ENCODE measurements around the gene PTPRF.

PTPRF gene

GRCh38 chr1:43566382-43567044, 35.8 kb downstream of the PTPRF start:
- Histone ChIP-seq H3K27me3 (no peaks in the 10 kb centered on the region), H3K4me1 (peaks cover 7% of the 10 kb centered on the region), H3K36me3 (no peaks in the 10 kb centered on the region), H3K9me3 (no peaks in the 10 kb centered on the region), H3K4me3 (ENCODE audit: low read depth, low read length) (peak overlapping the region; percentile 53)
- TF ChIP-seq CTCF (IDR thresholded peaks at IDR 0.05; ENCODE audit: low read depth, low read length): no peak
- DNase-seq: no peak

DNA sequence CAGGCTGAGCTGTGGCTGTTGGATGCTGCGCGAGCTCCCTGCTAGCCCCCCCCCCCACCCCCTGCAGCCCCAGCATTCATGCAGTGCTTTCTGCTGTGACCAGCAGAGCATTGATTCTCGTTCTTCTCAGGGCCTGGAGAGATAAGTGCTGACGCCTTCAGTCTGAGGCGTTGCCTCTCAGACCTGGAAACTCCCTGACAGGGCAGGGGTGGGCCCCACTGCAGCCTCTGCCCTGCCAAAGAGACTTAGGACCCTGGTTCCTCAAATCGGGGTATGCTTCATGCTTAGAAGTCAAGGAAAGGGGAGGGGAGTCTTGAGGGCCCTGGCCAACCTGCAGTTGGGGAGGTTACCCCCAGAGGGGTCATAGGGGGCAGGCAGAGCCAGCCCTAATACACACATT, 38.5 kb downstream of the PTPRF start:
- H3K9me3 ChIP-seq: no peaks in the 10 kb centered on the region
- H3K27me3 ChIP-seq: no peaks in the 10 kb centered on the region
- H3K4me1 ChIP-seq: peaks cover 7% of the 10 kb centered on the region
- H3K4me3 ChIP-seq (ENCODE audit: low read depth, low read length): no peak overlapping the region
- DNase-seq: no peak
- no peaks in the 10 kb centered on the region for H3K36me3 ChIP-seq
- no peak for TF ChIP-seq CTCF (IDR thresholded peaks at IDR 0.05; ENCODE audit: low read depth, low read length)

- Histone ChIP-seq H3K36me3 (no peaks in the 10 kb centered on the region), H3K27me3 (no peaks in the 10 kb centered on the region), H3K4me3 (ENCODE audit: low read depth, low read length) (no peak overlapping the region), H3K4me1 (no peaks in the 10 kb centered on the region; the same call in 1 of the 2 replicates), H3K9me3 (no peaks in the 10 kb centered on the region)
- no peak for TF ChIP-seq CTCF (IDR thresholded peaks at IDR 0.05; ENCODE audit: low read depth, low read length)
- no peak for DNase-seq
These were observed 39.6 kb downstream of the PTPRF start for GRCh38 chr1:43570277-43570676.

DNA sequence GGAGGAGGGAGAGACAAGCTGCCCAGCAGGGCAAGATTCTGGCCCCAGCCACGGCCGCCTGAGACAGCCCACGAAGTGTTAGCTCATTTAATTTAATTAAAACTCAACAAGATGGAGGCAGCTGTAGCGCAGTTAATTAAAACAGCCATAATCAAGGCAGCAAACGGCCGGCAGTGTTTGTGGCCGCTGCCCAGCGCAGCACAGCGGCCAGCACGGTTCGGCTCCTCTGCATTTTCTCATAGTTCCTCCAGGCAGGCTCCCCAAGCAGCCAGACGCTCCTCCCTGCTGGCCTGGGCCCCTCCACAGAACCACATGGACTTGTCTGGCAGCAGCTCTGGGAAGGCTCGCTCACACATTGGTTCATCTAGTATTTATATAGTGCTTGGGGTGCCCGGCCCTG, 40.0 kb downstream of the PTPRF start:
- Histone ChIP-seq H3K4me1 (no peaks in the 10 kb centered on the region), H3K9me3 (no peaks in the 10 kb centered on the region), H3K4me3 (ENCODE audit: low read depth, low read length) (no peak overlapping the region), H3K36me3 (no peaks in the 10 kb centered on the region), H3K27me3 (no peaks in the 10 kb centered on the region)
- DNase-seq: no peak
- TF ChIP-seq CTCF (IDR thresholded peaks at IDR 0.05; ENCODE audit: low read depth, low read length): no peak

GRCh38 chr1:43572084-43572483, 41.4 kb downstream of the PTPRF start:
- DNase-seq: no peak
- TF ChIP-seq CTCF (IDR thresholded peaks at IDR 0.05; ENCODE audit: low read depth, low read length): no peak
- Histone ChIP-seq H3K4me3 (ENCODE audit: low read depth, low read length) (no peak overlapping the region), H3K4me1 (no peaks in the 10 kb centered on the region), H3K36me3 (no peaks in the 10 kb centered on the region), H3K27me3 (no peaks in the 10 kb centered on the region), H3K9me3 (no peaks in the 10 kb centered on the region)

DNA sequence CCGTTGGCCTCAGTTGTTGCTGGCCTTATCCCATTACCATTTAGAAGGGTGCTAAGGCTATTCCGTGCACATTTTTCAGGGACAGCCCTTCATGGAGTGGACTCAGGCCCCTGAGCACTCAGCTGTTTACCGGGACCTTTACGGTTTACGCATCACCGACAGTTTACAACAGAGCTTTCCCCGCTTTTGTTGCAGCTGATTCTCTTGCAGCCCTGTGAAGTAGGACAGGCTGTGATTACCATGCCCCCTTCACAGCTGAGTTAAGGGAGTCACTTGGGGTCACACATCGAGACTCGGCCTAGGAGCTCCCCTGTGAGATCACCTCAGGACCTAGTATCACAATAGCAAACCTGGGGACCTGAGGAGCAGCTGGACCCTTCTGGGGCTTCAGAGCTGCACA, 41.9 kb downstream of the PTPRF start:
- H3K27me3 ChIP-seq: no peaks in the 10 kb centered on the region
- no peak for TF ChIP-seq CTCF (IDR thresholded peaks at IDR 0.05; ENCODE audit: low read depth, low read length)
- H3K4me3 ChIP-seq (ENCODE audit: low read depth, low read length): no peak overlapping the region
- DNase-seq: no peak
- H3K36me3 ChIP-seq: no peaks in the 10 kb centered on the region
- H3K9me3 ChIP-seq: no peaks in the 10 kb centered on the region
- no peaks in the 10 kb centered on the region for H3K4me1 ChIP-seq

Data from BE2C (cell line).